Activated naive CD4-positive, alpha-beta T cell treated with anti-CD3 and anti-CD28 coated beads for 36 hours (primary cell): Measurements from ENCODE around the gene GMPR2. TPM values are rescaled to one million over a fixed set of nuclear protein-coding genes. Genes with fewer than 3 reads are reported as not detected.

Experiments used
- CTCF ChIA-PET: fragments of 350-600 bp; sonication (Branson Sonifier 250); formaldehyde crosslinking; loops from one replicate; lab custom pipeline; 2021; ENCODE audit warnings: antibody characterized with exemption; lab: Charles Lee
- DNase-seq: peaks from one replicate; pipeline ENCODE4 v3.0.0-alpha.2; 2020
- H3K27ac Mint-ChIP-seq: one replicate; pipeline ENCODE4 v1.8.0; 2021; ENCODE audit warnings: mild to moderate bottlenecking, mixed read lengths
- H3K27me3 Mint-ChIP-seq: one replicate; pipeline ENCODE4 v1.8.0; 2021; ENCODE audit warnings: low read depth, mixed read lengths
- H3K36me3 Mint-ChIP-seq: one replicate; pipeline ENCODE4 v1.8.0; 2021; ENCODE audit warnings: low read depth, mixed read lengths
- H3K4me1 Mint-ChIP-seq: one replicate; pipeline ENCODE4 v1.8.0; 2021; ENCODE audit warnings: low read depth, mixed read lengths
- H3K4me3 Mint-ChIP-seq: one replicate; pipeline ENCODE4 v1.8.0; 2021; ENCODE audit warnings: mild to moderate bottlenecking, moderate library complexity, mixed read lengths
- H3K9me3 Mint-ChIP-seq: one replicate; pipeline ENCODE4 v1.8.0; 2021; ENCODE audit warnings: mixed read lengths
- intact Hi-C: fragments of 100-400 bp; cut with micrococcal nuclease; formaldehyde crosslinking; loops from one replicate; pipeline ENCODE4 v1.15.1; 2023
- total RNA-seq, 2 experiments: library from RNA; stranded (reverse); gene quantifications; one replicate each; pipeline ENCODE4 v1.2.3, GENCODE V29; 2021

The GMPR2 gene
- total RNA-seq, 2 experiments from 2014 or later, result 60.5 to 63.7 TPM

DNA sequence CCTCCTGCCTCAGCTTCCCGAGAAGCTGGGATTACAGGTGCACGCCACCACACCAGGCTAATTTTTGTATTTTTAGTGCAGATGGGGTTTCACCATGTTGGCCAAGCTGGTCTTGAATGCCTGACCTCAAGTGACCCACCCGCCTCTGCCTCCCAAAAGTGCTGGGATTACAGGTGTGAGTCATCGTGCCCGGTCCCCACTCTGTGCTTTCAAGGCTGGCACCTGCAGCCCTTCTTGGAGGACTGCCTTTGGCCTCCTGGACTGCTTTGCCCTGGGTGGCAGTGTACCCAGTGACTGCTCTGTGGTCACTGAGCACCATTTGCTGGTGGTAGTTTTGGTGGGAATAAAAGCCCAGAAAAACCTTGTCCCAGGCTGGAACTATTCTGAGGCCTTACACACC is 54.3 kb downstream of the GMPR2 start:
- DNase-seq, result no peak
- Mint-ChIP-seq H3K9me3 (no peaks in the 10 kb centered on the region), H3K27me3 (no peaks in the 10 kb centered on the region), H3K4me3 (no peak overlapping the region), H3K27ac (no peak overlapping the region), H3K4me1 (peaks cover 25% of the 10 kb centered on the region), H3K36me3 (peaks cover 16% of the 10 kb centered on the region)
- CTCF ChIA-PET, result interaction anchor here (0.7 to 1.5 kb wide), 4 partner anchors 10 to 22 kb away, joined by 3 to 4 read pairs (median 4); no protein-coding TSS in a partner anchor
- intact Hi-C loops, result no loop called here

Other genes starting within 250 kb of the GMPR2 start
- 10 to 100 TPM; 26.2 to 26.3 TPM for gene DHRS4L2, start 244.0 kb upstream of the GMPR2 start, total RNA-seq
- under 1 TPM; 0.48 to 0.99 TPM for gene CARMIL3, start 180.9 kb upstream of the GMPR2 start, total RNA-seq
- not detected for gene CPNE6, start 161.4 kb upstream of the GMPR2 start, total RNA-seq
- gene PCK2, start 138.6 kb upstream of the GMPR2 start, total RNA-seq, result 100 to 1,000 TPM; 117 TPM
- gene DCAF11, start 118.2 kb upstream of the GMPR2 start, total RNA-seq, result 10 to 100 TPM; 79.4 to 84.0 TPM
- gene NRL, start 118.0 kb upstream of the GMPR2 start, total RNA-seq, result 1 to 10 TPM; 1.7 to 1.9 TPM
- under 1 TPM; 0.19 to 0.30 TPM for gene FITM1, start 102.3 kb upstream of the GMPR2 start, total RNA-seq
- 100 to 1,000 TPM; 406 to 416 TPM for gene PSME1, start 96.7 kb upstream of the GMPR2 start, total RNA-seq
- gene EMC9, start 91.3 kb upstream of the GMPR2 start, total RNA-seq, result 10 to 100 TPM; 38.4 to 38.9 TPM
- gene PSME2, start 86.3 kb upstream of the GMPR2 start, total RNA-seq, result 100 to 1,000 TPM; 392 to 404 TPM
- gene RNF31, start 85.4 kb upstream of the GMPR2 start, total RNA-seq, result 10 to 100 TPM; 51.1 to 53.8 TPM
- gene IRF9, start 71.7 kb upstream of the GMPR2 start, total RNA-seq, result 100 to 1,000 TPM; 202 to 212 TPM
- 10 to 100 TPM; 19.3 to 22.3 TPM for gene REC8, start 60.8 kb upstream of the GMPR2 start, total RNA-seq
- 10 to 100 TPM; 64.2 to 74.5 TPM for gene IPO4, start 44.1 kb upstream of the GMPR2 start, total RNA-seq
- gene TM9SF1, start 37.5 kb upstream of the GMPR2 start, total RNA-seq, result 10 to 100 TPM; 14.7 to 15.1 TPM
- gene TSSK4, start 27.2 kb upstream of the GMPR2 start, total RNA-seq, result not detected
- gene CHMP4A, start 19.4 kb upstream of the GMPR2 start, total RNA-seq, result 10 to 100 TPM; 65.2 to 66.5 TPM
- gene MDP1, start 16.9 kb upstream of the GMPR2 start, total RNA-seq, result 10 to 100 TPM; 10.2 to 13.6 TPM
- 100 to 1,000 TPM; 172 to 196 TPM for gene NEDD8, start 562 bp upstream of the GMPR2 start, total RNA-seq
- gene TINF2, start 9.7 kb downstream of the GMPR2 start, total RNA-seq, result 100 to 1,000 TPM; 117 to 128 TPM
- 10 to 100 TPM; 13.5 to 13.8 TPM for gene TGM1, start 30.2 kb downstream of the GMPR2 start, total RNA-seq
- gene RABGGTA, start 38.7 kb downstream of the GMPR2 start, total RNA-seq, result 10 to 100 TPM; 74.9 to 76.2 TPM
- 10 to 100 TPM; 11.8 to 13.8 TPM for gene DHRS1, start 66.9 kb downstream of the GMPR2 start, total RNA-seq
- 10 to 100 TPM; 24.8 to 26.4 TPM for gene NOP9, start 66.9 kb downstream of the GMPR2 start, total RNA-seq
- 10 to 100 TPM; 10.9 to 15.1 TPM for gene CIDEB, start 75.0 kb downstream of the GMPR2 start, total RNA-seq
- gene LTB4R2, start 77.2 kb downstream of the GMPR2 start, total RNA-seq, result 10 to 100 TPM; 12.2 to 12.8 TPM
- gene LTB4R, start 78.6 kb downstream of the GMPR2 start, total RNA-seq, result 10 to 100 TPM; 10.6 to 11.4 TPM
- 1 to 10 TPM; 1.6 to 2.4 TPM for gene ADCY4, start 102.1 kb downstream of the GMPR2 start, total RNA-seq
- gene RIPK3, start 107.1 kb downstream of the GMPR2 start, total RNA-seq, result 1 to 10 TPM; 5.9 to 7.6 TPM
- gene NFATC4, start 135.3 kb downstream of the GMPR2 start, total RNA-seq, result under 1 TPM in 1 of 2 experiments, not detected in 1; 0.15 TPM
- under 1 TPM in 1 of 2 experiments, not detected in 1; 0.02 TPM for gene NYNRIN, start 166.1 kb downstream of the GMPR2 start, total RNA-seq
- gene CBLN3, start 196.7 kb downstream of the GMPR2 start, total RNA-seq, result 1 to 10 TPM; 7.7 to 8.6 TPM
- 10 to 100 TPM; 59.8 to 62.5 TPM for gene KHNYN, start 197.0 kb downstream of the GMPR2 start, total RNA-seq
- gene SDR39U1, start 209.8 kb downstream of the GMPR2 start, total RNA-seq, result 10 to 100 TPM; 70.5 to 72.4 TPM